ENCODE measurements around the gene ZNRF2. TPM values are rescaled to one million over a fixed set of nuclear protein-coding genes. Genes with fewer than 3 reads are reported as not detected.
"Not testable (repeated sequence)": the region's sequence is repeated elsewhere in the genome, so short reads cannot be mapped to it uniquely, and the experiment has no call there.

Gene ZNRF2
- total RNA-seq, 1 experiment from 2014 or later: 25.8 TPM

- H3K4me3 Mint-ChIP-seq (ENCODE audit: low read depth, unreplicated experiment): no peak overlapping the region
- H3K4me1 Mint-ChIP-seq (ENCODE audit: low read depth, unreplicated experiment): peaks cover 25% of the 10 kb centered on the region
- CTCF ChIA-PET: no interaction called here
- no TSS peak for BruUV-seq (replicated peaks)
- no peak overlapping the region for H3K27ac Mint-ChIP-seq (ENCODE audit: unreplicated experiment)
- intact Hi-C loops (cut with micrococcal nuclease; ENCODE audit: unreplicated experiment): no loop called here
- TF ChIP-seq, protein P1, sequence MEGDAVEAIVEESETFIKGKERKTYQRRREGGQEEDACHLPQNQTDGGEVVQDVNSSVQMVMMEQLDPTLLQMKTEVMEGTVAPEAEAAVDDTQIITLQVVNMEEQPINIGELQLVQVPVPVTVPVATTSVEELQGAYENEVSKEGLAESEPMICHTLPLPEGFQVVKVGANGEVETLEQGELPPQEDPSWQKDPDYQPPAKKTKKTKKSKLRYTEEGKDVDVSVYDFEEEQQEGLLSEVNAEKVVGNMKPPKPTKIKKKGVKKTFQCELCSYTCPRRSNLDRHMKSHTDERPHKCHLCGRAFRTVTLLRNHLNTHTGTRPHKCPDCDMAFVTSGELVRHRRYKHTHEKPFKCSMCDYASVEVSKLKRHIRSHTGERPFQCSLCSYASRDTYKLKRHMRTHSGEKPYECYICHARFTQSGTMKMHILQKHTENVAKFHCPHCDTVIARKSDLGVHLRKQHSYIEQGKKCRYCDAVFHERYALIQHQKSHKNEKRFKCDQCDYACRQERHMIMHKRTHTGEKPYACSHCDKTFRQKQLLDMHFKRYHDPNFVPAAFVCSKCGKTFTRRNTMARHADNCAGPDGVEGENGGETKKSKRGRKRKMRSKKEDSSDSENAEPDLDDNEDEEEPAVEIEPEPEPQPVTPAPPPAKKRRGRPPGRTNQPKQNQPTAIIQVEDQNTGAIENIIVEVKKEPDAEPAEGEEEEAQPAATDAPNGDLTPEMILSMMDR (IDR thresholded peaks at IDR 0.05; ENCODE audit: unreplicated experiment): no peak
- no peak for DNase-seq
- no peaks in the 10 kb centered on the region for H3K9me3 Mint-ChIP-seq (ENCODE audit: low read depth, unreplicated experiment)
- peaks cover 31% of the 10 kb centered on the region for H3K36me3 Mint-ChIP-seq (ENCODE audit: insufficient read depth, unreplicated experiment)
- no peaks in the 10 kb centered on the region for H3K27me3 Mint-ChIP-seq (ENCODE audit: unreplicated experiment)
Observed at GRCh38 chr7:30282735-30283134, 1.7 kb upstream of the ZNRF2 start.

DNA sequence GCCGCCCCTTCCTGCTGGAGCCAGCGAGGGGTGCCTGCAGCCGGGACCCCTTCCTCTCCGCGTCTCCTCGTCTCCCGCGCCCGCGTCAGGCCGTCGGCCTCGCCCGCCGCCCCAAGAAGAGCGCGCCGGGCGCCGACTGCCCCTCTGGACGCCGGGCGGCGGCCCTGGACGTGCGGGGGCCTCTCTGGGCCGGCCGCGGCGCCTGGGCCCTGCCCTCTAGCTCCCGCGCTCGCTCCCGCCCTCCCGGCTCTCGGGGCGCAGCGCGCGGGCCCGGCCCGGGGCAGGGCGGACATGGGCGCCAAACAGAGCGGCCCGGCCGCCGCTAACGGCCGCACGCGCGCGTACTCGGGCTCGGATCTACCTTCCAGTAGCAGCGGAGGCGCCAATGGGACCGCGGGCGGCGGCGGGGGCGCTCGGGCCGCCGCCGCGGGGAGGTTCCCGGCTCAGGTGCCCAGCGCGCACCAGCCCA, 704 bp downstream of the ZNRF2 start:
- DNase-seq: peak; percentile 62
- TF ChIP-seq, protein P1 (IDR thresholded peaks at IDR 0.05; ENCODE audit: unreplicated experiment): no peak
- CTCF ChIA-PET: interaction anchor here (1.1 to 1.6 kb wide), 4 partner anchors 9 to 266 kb away, joined by 3 to 6 read pairs (median 4); no protein-coding TSS in a partner anchor
- no TSS peak for BruUV-seq (replicated peaks)
- Mint-ChIP-seq H3K9me3 (ENCODE audit: low read depth, unreplicated experiment) (no peaks in the 10 kb centered on the region), H3K27me3 (ENCODE audit: unreplicated experiment) (no peaks in the 10 kb centered on the region), H3K27ac (ENCODE audit: unreplicated experiment) (peak overlapping the region; percentile 89), H3K4me1 (ENCODE audit: low read depth, unreplicated experiment) (peaks cover 31% of the 10 kb centered on the region), H3K4me3 (ENCODE audit: low read depth, unreplicated experiment) (peak overlapping the region; percentile 86), H3K36me3 (ENCODE audit: insufficient read depth, unreplicated experiment) (peaks cover 36% of the 10 kb centered on the region)
- intact Hi-C loops (cut with micrococcal nuclease; ENCODE audit: unreplicated experiment): no loop called here

- H3K4me3 Mint-ChIP-seq (ENCODE audit: low read depth, unreplicated experiment): peak overlapping the region; percentile 86
- peak; percentile 46 for DNase-seq
- no peaks in the 10 kb centered on the region for H3K27me3 Mint-ChIP-seq (ENCODE audit: unreplicated experiment)
- H3K4me1 Mint-ChIP-seq (ENCODE audit: low read depth, unreplicated experiment): peaks cover 37% of the 10 kb centered on the region
- H3K27ac Mint-ChIP-seq (ENCODE audit: unreplicated experiment): peak overlapping the region; percentile 82
- TF ChIP-seq, protein P1 (IDR thresholded peaks at IDR 0.05; ENCODE audit: unreplicated experiment): no peak
- no peaks in the 10 kb centered on the region for H3K9me3 Mint-ChIP-seq (ENCODE audit: low read depth, unreplicated experiment)
- intact Hi-C loops (cut with micrococcal nuclease; ENCODE audit: unreplicated experiment): no loop called here
- peaks cover 36% of the 10 kb centered on the region for H3K36me3 Mint-ChIP-seq (ENCODE audit: insufficient read depth, unreplicated experiment)
- no TSS peak for BruUV-seq (replicated peaks)
- CTCF ChIA-PET: no interaction called here
Observed at GRCh38 chr7:30285536-30286284, 1.3 kb downstream of the ZNRF2 start.

- H3K9me3 Mint-ChIP-seq (ENCODE audit: low read depth, unreplicated experiment): no peaks in the 10 kb centered on the region
- CTCF ChIA-PET: no interaction called here
- no peaks in the 10 kb centered on the region for H3K27me3 Mint-ChIP-seq (ENCODE audit: unreplicated experiment)
- H3K36me3 Mint-ChIP-seq (ENCODE audit: insufficient read depth, unreplicated experiment): peaks cover 36% of the 10 kb centered on the region
- peaks cover 39% of the 10 kb centered on the region for H3K4me1 Mint-ChIP-seq (ENCODE audit: low read depth, unreplicated experiment)
- peak overlapping the region; percentile 86 for H3K4me3 Mint-ChIP-seq (ENCODE audit: low read depth, unreplicated experiment)
- no TSS peak for BruUV-seq (replicated peaks)
- DNase-seq: no peak
- intact Hi-C loops (cut with micrococcal nuclease; ENCODE audit: unreplicated experiment): no loop called here
- TF ChIP-seq, protein P1 (IDR thresholded peaks at IDR 0.05; ENCODE audit: unreplicated experiment): no peak
- peak overlapping the region; percentile 82 for H3K27ac Mint-ChIP-seq (ENCODE audit: unreplicated experiment)
Observed at GRCh38 chr7:30286749-30287148, 2.4 kb downstream of the ZNRF2 start.

DNA sequence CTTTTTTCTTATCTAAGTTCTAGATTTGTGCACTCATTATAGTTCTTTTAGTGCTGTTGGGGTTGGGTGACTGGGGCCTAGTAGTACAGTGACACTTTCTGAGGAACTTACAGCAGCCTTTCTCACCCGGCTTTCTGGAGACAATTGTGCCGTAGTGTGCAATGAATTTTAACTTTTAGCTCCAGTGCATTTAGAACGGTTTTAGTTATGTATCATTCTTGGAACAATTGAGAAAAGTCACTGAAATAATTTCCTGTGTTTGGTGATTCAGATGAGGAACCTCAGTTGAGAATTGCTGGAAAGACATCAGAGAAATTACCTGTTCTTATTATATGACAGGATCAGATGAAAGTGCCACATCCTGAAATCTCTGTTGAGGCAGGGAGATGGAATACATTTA, 3.2 kb downstream of the ZNRF2 start:
- BruUV-seq (replicated peaks); intact Hi-C loops (cut with micrococcal nuclease; ENCODE audit: unreplicated experiment); CTCF ChIA-PET; H3K9me3 Mint-ChIP-seq (ENCODE audit: low read depth, unreplicated experiment); H3K27me3 Mint-ChIP-seq (ENCODE audit: unreplicated experiment); DNase-seq: not testable (repeated sequence)
- H3K4me3 Mint-ChIP-seq (ENCODE audit: low read depth, unreplicated experiment): peak overlapping the region; percentile 86
- peak overlapping the region; percentile 68 for H3K27ac Mint-ChIP-seq (ENCODE audit: unreplicated experiment)
- peaks cover 41% of the 10 kb centered on the region for H3K4me1 Mint-ChIP-seq (ENCODE audit: low read depth, unreplicated experiment)
- H3K36me3 Mint-ChIP-seq (ENCODE audit: insufficient read depth, unreplicated experiment): peaks cover 36% of the 10 kb centered on the region

DNA sequence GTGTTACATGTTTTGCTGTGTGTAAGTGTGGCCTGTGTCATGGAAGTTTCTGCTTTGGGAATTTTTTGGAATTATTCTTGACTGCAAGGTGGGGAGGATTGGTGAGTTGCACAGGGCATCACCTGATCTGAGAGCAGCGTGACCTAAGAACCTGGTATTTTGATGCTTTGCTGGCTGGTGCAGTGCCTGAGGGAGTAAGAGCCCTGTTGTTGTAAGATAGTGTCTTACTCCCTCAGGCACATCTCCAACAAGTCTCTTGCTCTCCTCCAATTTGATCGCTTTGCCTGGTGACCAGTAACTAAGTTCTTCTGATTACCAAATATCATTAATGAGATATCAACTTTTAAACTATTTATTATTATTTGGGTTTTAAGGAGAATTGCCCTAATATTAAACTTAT, 5.2 kb downstream of the ZNRF2 start:
- CTCF ChIA-PET: interaction anchor here (1.1 to 1.6 kb wide), 2 partner anchors 13 to 125 kb away, joined by 3 to 5 read pairs; no protein-coding TSS in a partner anchor
- Mint-ChIP-seq H3K27ac (ENCODE audit: unreplicated experiment) (peak overlapping the region; percentile 68), H3K4me3 (ENCODE audit: low read depth, unreplicated experiment) (peak overlapping the region; percentile 86), H3K4me1 (ENCODE audit: low read depth, unreplicated experiment) (peaks cover 48% of the 10 kb centered on the region), H3K36me3 (ENCODE audit: insufficient read depth, unreplicated experiment) (peaks cover 27% of the 10 kb centered on the region)
- not testable (repeated sequence) for H3K9me3 Mint-ChIP-seq (ENCODE audit: low read depth, unreplicated experiment); BruUV-seq (replicated peaks); DNase-seq; H3K27me3 Mint-ChIP-seq (ENCODE audit: unreplicated experiment)
- intact Hi-C loops (cut with micrococcal nuclease; ENCODE audit: unreplicated experiment): loop anchor here (5.0 kb wide), 2 partner anchors 38 to 58 kb away; no protein-coding TSS in a partner anchor

All from Calu3 (cell line).